NCI-H82 treated with DMSO at 0.1 percent for 48 hours (cell line): Measurements from ENCODE around the gene WNT7B.

Source experiments
- DNase-seq: peaks from one replicate; lab custom pipeline; 2025; ENCODE audit not compliant: unreplicated experiment; lab: John Stamatoyannopoulos, UW

WNT7B gene

DNA sequence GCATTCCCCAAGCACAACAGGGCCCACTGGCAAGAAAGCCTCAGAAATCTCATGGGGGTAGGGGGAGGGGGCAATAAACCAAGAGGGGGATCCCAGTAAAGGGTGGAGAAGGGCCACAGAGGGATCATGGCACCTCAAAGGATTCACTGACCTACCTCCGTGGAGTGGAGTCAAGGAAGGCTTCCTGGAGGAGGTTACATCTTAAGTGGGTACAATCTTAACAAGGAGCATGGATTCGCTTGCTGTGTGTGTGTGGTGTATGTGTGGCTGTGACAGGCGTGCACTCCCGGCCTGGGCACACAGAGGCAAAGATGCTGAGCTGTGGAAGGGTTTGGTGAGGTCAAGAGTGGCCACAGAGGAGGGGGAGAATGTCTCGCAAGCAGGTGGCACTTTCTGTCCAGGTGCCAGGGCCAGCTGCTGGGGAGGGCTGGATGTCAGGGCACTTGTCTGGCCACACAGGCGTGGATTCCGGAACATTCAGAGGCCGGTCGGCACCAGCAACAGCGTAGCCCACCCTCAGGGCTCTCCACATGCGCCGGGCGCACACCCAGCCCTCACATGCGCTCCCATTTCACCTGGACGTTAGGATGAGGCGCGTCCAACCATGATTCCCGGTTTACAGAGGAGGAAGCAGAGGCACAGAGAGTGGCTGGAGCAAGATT, 43.3 kb downstream of the WNT7B start:
- DNase-seq = no peak

- DNase-seq = no peak
These were observed 44.9 kb downstream of the WNT7B start for GRCh38 chr22:45932071-45932470.

DNA sequence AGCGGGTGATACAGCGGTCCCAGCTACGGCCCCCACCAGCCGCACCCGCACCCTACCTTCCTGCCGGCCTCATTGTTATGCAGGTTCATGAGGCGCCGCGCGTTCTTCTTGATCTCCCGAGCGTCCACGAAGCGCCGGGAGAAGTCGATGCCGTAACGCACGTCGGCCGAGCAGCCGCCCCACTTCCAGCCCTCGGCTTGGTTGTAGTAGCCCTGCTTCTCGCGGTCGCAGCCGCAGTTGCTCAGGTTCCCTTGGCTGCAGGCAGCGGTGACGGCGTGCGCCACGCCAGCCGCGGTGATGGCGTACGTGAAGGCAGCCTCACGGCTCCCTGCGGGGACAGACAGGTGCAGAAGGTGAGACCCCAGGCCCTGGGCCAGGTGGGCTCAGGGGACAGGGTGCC, 45.9 kb downstream of the WNT7B start:
- DNase-seq = no peak

- no peak for DNase-seq
These were observed 46.6 kb downstream of the WNT7B start for GRCh38 chr22:45930324-45930723.

GRCh38 chr22:45929649-45930048, 47.3 kb downstream of the WNT7B start:
- no peak for DNase-seq

GRCh38 chr22:45928726-45929368, 48.1 kb downstream of the WNT7B start:
- DNase-seq = no peak

GRCh38 chr22:45927059-45927458, 49.9 kb downstream of the WNT7B start:
- no peak for DNase-seq

GRCh38 chr22:45926433-45926832, 50.5 kb downstream of the WNT7B start:
- DNase-seq = no peak

- no peak for DNase-seq
These were observed 51.1 kb downstream of the WNT7B start for GRCh38 chr22:45925811-45926351.

- DNase-seq = no peak
These were observed 53.1 kb downstream of the WNT7B start for GRCh38 chr22:45923835-45924234.

- no peak for DNase-seq
These were observed 53.8 kb downstream of the WNT7B start for GRCh38 chr22:45923212-45923611.

- no peak for DNase-seq
These were observed 54.3 kb downstream of the WNT7B start for GRCh38 chr22:45922661-45923060.

- no peak for DNase-seq
These were observed 54.7 kb downstream of the WNT7B start for GRCh38 chr22:45922256-45922655.

GRCh38 chr22:45919504-45920286, 57.3 kb downstream of the WNT7B start:
- no peak for DNase-seq

- DNase-seq = no peak
These were observed 58.2 kb downstream of the WNT7B start for GRCh38 chr22:45918459-45919370.

DNA sequence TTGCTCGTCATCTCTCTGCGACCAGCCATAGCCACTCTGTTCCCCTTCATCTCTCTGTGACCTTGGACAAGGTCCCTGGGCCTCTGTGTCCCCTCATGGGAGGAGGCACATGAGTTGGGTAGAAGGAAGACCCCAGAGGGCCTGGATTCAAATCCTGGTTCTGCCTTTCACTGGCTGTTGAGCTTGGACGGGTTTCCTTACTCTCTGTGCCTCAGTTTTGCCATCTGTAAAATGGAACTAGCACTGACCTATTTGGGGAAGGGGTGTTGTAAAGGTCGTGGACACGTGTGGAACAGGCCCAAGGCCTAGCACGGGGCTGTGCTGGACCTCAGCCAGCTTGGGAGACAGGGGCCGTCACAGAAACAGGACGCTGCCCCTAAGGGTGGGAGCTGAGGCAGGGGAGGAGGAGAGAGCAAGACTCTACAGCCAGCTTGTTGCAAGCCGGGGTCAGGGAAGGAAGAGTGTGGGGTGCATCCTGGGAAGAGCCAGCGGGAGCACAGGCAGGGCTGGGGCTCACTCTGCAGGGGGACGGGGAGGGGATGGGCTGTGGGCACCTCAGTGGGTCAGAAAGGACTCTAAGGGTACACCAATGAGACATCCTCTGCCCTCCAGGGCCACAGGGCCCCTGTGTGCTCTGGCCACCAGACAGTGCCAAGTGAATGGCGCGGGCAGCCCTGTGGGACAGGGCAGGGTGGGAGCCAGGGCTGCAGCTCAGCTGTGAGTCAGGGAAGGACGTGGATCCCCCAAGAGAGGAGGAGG, 59.1 kb downstream of the WNT7B start:
- no peak for DNase-seq

DNA sequence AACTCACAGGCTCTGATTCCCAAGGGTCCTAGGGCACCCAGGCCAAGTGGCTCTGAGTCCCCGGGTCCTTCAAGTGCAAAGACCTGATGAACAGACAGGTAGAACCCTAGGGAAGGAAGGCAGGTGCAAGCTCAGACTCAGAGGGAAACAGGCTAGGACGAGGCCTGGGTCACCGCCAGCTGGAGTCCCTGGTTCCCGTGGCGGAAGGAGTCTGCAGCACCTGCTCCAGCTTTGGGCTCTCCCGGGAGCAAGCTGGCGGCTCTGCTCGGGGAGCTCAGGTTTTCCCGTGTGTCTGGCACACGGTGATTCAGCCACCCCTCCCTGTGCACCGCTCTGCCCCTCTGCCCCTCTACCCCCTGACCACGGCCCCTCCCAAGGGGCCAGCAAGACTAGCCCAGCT, 59.8 kb downstream of the WNT7B start:
- no peak for DNase-seq

DNA sequence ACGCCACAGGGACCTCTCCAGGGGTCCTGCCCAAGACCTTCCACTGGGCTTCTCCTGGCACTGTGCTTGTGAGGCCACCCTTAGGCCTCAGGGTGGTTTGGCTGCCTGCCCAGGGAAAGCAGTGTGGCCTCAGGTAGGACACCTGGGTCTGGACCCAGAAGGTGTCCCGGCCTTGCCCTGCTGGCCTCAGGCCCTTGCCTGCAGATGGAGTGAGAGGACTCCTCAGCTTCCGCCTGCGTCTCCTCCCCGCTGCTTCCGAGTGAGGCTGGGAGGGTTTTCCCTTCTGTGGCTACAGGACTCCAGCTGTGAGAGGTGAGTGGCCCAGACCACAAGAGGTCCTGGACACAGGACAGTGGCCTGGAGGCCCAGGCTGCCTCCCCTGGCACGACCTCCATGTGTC, 60.4 kb downstream of the WNT7B start:
- DNase-seq = no peak

DNA sequence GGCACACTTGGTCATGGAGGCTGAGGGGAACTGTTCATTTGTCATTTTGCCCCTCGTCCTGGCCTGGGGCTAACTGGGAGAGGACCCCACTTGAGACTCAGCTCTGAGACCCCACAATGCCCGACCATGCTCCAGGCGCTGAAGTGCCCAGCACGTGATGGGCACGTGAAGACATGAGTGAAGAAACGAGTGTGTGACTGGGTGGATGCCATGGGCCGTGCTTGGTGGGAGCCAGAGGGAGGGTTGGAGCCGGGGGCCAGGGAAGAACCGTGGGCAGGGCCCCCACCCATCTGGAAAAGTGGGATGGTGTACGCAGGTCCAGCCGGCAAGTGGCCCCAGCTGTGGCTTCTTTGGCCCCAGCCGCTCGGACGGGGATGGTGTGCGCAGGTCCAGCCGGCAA, 61.1 kb downstream of the WNT7B start:
- DNase-seq = no peak

DNA sequence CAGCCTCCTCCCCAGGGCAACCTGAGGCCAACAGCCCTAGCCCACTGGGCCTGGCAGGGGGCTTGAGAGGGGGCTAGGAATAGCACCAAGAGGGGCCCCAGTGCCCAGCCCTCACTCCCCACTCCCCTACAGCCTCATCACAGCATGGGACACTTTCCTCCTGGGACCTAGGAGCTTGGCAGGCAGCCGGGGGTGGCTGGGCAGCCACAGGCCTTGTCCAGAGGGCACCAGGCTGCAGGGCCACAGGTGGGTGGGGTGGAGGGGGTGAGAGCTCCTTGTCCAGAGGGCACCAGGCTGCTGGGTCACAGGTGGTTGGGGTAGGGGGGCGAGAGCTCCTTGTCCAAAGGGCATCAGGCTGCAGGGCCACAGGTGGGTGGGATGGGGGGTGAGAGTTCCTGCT, 61.8 kb downstream of the WNT7B start:
- no peak for DNase-seq
